Astrocyte of the spinal cord (primary cell): ENCODE results near the gene SMAD7.

Source experiments
- DNase-seq: peaks from one replicate; pipeline ENCODE4 v3.0.0; 2011; ENCODE audit warnings: low read depth, low spot score
- H3K4me3 ChIP-seq: 2 replicates; pipeline ENCODE4 v1.5.1; 2011; ENCODE audit warnings: low read depth, mild to moderate bottlenecking, low read length, moderate library complexity
- CTCF ChIP-seq: IDR thresholded peaks from 2 replicates; pipeline ENCODE4 v1.5.1; 2012; ENCODE audit warnings: low read depth, mild to moderate bottlenecking, low read length, inconsistent platforms
- in situ Hi-C: cut with HindIII; loops from 2 replicates; pipeline ENCODE4 v1.10.0; 2017; ENCODE audit warnings: low sequenced_read_pairs

Gene SMAD7

GRCh38 chr18:48991676-48992075 is 40.9 kb upstream of the SMAD7 start:
- no peak for TF ChIP-seq CTCF
- no peak for DNase-seq
- in situ Hi-C loops = no loop called here
- H3K4me3 ChIP-seq = no peak overlapping the region

GRCh38 chr18:48991319-48991660 is 40.5 kb upstream of the SMAD7 start:
- no peak overlapping the region for H3K4me3 ChIP-seq
- no peak for TF ChIP-seq CTCF
- no peak for DNase-seq
- in situ Hi-C loops = no loop called here

- H3K4me3 ChIP-seq = no peak overlapping the region
- in situ Hi-C loops = no loop called here
- no peak for TF ChIP-seq CTCF
- DNase-seq = peak; percentile 52
Measured at GRCh38 chr18:48990481-48991318, 39.9 kb upstream of the SMAD7 start.

- H3K4me3 ChIP-seq = no peak overlapping the region
- DNase-seq = no peak
- TF ChIP-seq CTCF = no peak
- in situ Hi-C loops = no loop called here
Measured at GRCh38 chr18:48989304-48990303, 38.8 kb upstream of the SMAD7 start.

- TF ChIP-seq CTCF = no peak
- no peak for DNase-seq
- in situ Hi-C loops = no loop called here
- no peak overlapping the region for H3K4me3 ChIP-seq
Measured at GRCh38 chr18:48988508-48989303, 37.9 kb upstream of the SMAD7 start.

- no peak for DNase-seq
- in situ Hi-C loops = no loop called here
- H3K4me3 ChIP-seq = no peak overlapping the region
- TF ChIP-seq CTCF = no peak
Measured at GRCh38 chr18:48987821-48988220, 37.1 kb upstream of the SMAD7 start.
